ENCODE measurements around the gene OSBPL2.

OSBPL2 gene

GRCh38 chr20:62291251-62292066, 53.1 kb downstream of the OSBPL2 start:
- no peak for DNase-seq
- no peaks in the 10 kb centered on the region for H3K9me3 Mint-ChIP-seq
- H3K36me3 Mint-ChIP-seq = peaks cover 21 to 48% of the 10 kb centered on the region in 2 donors
- no peaks in the 10 kb centered on the region for H3K27me3 Mint-ChIP-seq
- no peak overlapping the region for H3K27ac Mint-ChIP-seq
- peaks cover 4 to 10% of the 10 kb centered on the region in 2 donors for H3K4me1 Mint-ChIP-seq
- ATAC-seq (replicated peaks) = no peak
- no peak overlapping the region for H3K4me3 Mint-ChIP-seq

DNA sequence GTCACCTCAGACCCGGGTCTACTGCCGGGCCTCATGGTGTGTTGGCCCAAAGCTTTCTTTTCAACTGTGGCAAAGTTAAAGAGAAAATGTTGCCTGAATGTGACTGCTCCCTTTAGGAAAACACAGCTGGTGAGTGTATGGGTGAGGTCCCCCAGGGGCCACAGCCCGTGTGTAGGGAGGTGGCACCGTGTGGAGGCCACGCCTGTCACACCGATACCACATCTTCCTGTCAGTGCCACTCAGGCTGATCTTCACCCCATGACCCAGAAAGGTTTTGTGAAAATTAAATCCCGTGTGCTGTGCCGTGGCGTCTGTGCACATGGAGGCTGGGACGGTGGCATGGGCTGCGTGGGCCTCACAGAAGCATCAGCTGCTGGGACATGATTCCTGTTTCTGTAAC, 53.8 kb downstream of the OSBPL2 start:
- Mint-ChIP-seq H3K36me3 (peaks cover 18 to 43% of the 10 kb centered on the region in 2 donors), H3K27me3 (no peaks in the 10 kb centered on the region), H3K4me1 (peaks cover 4 to 9% of the 10 kb centered on the region in 2 donors), H3K4me3 (no peak overlapping the region), H3K27ac (peak overlapping the region; percentile 69), H3K9me3 (no peaks in the 10 kb centered on the region)
- peak in 1 of 2 donors; percentile 47 for ATAC-seq (replicated peaks)
- DNase-seq = no peak

DNA sequence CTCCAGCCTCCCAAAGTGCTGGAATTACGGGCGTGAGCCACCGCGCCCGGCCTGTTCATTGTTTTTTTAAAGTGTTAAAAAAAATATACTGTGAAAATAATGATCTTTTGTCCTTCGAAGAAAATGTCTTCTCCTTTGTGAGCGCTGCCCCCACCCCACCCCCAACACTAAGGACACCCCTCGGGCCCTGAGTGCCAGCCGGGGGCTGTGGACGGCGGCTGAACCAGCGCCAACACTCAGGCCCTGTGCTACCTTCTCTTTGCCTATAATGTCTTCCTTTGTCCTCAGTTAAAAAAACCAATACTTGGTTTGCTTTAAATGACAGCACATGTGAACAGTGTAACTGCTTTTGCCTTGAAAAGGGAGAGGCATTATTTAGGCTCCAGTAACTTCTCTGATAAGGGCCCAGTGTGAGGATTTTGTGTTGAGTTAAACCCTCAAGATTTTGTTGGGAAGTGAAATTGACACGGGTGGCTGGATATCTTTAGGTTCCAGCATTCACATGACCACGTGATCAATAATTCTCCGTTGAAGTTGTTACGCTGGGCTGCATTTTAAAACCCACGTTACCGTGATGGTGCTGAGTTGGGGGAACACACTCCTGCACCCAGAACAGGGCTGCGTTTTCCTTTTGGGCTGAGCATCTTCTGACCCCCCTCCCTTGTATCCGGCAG, 54.9 kb downstream of the OSBPL2 start:
- DNase-seq = no peak

DNA sequence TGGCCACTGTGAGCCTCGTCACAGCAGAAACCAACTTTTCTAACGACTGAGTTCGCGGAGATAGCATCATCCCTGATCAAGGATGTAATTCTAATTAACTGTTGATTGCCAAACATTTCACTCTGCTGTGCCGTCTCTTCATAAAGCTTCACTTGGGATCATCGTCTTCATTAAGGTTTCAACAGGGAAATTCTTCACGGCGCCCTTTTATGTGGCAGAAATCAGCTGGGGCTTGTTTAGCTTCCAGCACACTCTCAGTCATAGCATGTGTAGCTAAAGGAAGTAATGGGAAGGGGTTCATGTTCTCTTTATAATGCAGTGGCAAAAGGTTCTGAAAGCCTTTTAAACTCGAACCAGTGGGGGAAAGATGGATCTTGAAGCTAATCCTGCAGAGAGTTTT, 55.6 kb downstream of the OSBPL2 start:
- no peaks in the 10 kb centered on the region for H3K9me3 Mint-ChIP-seq
- peaks cover 4 to 9% of the 10 kb centered on the region in 2 donors for H3K4me1 Mint-ChIP-seq
- DNase-seq = no peak
- no peak overlapping the region for H3K4me3 Mint-ChIP-seq
- ATAC-seq (replicated peaks) = no peak
- peaks cover 13 to 32% of the 10 kb centered on the region in 2 donors for H3K36me3 Mint-ChIP-seq
- peak overlapping the region; percentile 25 for H3K27ac Mint-ChIP-seq
- H3K27me3 Mint-ChIP-seq = no peaks in the 10 kb centered on the region

More for the DNA sequence above, 54.9 kb downstream of the OSBPL2 start:
- Mint-ChIP-seq H3K27ac (peak overlapping the region; percentile 77), H3K9me3 (no peaks in the 10 kb centered on the region), H3K4me1 (peaks cover 4 to 9% of the 10 kb centered on the region in 2 donors), H3K4me3 (no peak overlapping the region), H3K27me3 (no peaks in the 10 kb centered on the region), H3K36me3 (peaks cover 18 to 37% of the 10 kb centered on the region in 2 donors)
- ATAC-seq (replicated peaks) = no peak

DNA sequence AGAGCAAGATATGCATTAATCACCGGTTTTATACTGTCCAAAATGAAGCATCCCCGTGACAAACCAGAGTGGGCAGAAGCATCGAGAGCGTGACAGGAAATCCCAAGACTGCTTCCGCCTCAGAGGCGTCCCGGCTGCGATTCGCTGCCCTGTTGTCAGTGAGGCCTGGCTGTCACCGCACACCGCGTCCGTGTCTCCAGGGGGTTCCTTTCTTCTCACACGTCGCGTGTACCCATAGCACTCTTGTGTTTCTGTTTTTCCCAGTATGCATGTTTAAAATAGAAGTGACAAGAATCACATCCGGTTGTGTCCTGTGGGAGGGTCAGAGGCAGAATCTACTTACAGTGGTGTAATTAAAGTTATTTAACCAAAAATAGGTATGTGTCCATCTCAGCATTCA, 56.2 kb downstream of the OSBPL2 start:
- DNase-seq = no peak

GRCh38 chr20:62296724-62297448, 58.6 kb downstream of the OSBPL2 start:
- Mint-ChIP-seq H3K4me1 (peaks cover 10 to 13% of the 10 kb centered on the region in 2 donors), H3K27me3 (no peaks in the 10 kb centered on the region), H3K4me3 (no peak overlapping the region), H3K27ac (no peak overlapping the region), H3K36me3 (peaks cover 5 to 21% of the 10 kb centered on the region in 2 donors), H3K9me3 (no peaks in the 10 kb centered on the region)
- DNase-seq = no peak
- ATAC-seq (replicated peaks) = no peak

More for the DNA sequence above, 56.2 kb downstream of the OSBPL2 start:
- Mint-ChIP-seq H3K27me3 (no peaks in the 10 kb centered on the region), H3K4me3 (no peak overlapping the region), H3K36me3 (peaks cover 13 to 29% of the 10 kb centered on the region in 2 donors), H3K27ac (peak overlapping the region; percentile 7), H3K9me3 (no peaks in the 10 kb centered on the region), H3K4me1 (peaks cover 4 to 9% of the 10 kb centered on the region in 2 donors)
- ATAC-seq (replicated peaks) = peak; percentile 45 to 73

DNA sequence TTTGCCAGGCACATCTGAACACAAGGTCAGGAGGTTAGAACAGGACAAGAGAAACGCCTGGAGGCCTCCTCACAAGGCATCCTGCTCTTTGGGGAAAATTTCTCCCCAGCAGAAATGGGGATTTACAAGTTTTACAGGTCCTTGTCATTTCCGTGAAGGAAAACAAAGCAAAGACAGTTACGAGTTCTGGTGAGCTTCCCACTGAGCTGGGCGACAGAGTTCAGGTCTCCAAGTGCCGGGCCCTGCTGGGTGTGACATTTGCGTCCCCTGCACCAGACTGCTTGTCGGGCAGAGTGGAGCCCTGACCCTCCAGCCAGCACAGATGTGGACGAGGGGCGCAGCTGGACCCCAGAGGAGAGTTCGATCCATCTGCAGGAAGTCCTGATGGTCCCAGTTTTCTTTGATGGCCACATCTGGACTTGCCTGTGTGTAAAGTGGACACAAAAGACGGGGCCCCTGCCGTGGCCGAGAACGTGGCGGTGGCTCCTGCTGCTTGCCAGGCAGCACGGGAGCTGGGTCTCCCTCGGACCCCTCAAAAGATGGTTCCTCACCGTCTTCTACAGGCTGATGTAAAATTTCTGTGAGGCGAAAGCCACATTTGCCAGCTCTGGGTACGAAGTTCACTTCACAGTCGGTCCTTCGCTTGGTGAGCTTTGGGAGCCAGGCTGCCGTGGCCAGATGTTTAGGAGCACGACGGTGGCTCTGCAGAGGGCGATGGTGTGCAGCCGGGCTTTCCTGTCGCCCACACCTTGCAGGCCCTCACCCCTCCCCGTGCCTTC, 59.3 kb downstream of the OSBPL2 start:
- no peak for ATAC-seq (replicated peaks)
- H3K27me3 Mint-ChIP-seq = no peaks in the 10 kb centered on the region
- DNase-seq = no peak
- peaks cover 5 to 17% of the 10 kb centered on the region in 2 donors for H3K36me3 Mint-ChIP-seq
- no peak overlapping the region for H3K4me3 Mint-ChIP-seq
- H3K9me3 Mint-ChIP-seq = no peaks in the 10 kb centered on the region
- H3K4me1 Mint-ChIP-seq = peaks cover 8 to 17% of the 10 kb centered on the region in 2 donors
- no peak overlapping the region for H3K27ac Mint-ChIP-seq

DNA sequence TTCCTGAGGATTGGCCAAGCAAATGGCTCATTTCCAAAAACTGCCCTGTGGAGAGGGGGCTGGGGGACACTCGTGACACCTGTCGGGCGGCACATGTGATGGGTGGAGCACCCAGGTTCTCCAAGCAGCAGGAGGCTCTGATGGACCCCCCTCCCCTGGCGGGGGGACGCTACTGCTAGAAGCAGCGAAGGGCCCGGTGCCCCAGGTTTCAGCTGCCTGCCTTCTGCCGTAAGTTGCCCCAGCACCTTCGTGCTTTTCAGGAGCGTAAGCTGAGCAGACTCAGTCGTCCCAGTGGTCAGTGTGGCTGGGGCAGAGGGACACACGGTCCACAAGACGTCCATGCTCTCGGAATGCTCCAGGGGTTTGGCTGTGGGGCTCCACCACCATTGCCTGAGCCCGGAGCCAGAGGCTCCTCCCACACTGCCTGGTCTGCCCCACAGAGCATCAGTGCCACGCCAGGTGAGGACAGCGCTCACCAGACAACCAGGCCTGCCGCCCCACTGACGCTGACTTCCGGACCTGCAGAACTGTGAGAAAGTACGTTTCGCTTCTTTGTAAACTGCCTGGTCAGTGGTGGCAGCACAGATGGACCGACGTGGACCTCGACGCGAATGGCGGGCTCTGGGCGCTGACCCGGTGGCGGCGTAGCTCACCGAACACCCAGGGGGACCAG, 60.4 kb downstream of the OSBPL2 start:
- H3K9me3 Mint-ChIP-seq = no peaks in the 10 kb centered on the region
- ATAC-seq (replicated peaks) (no peak), DNase-seq (no peak)
- no peaks in the 10 kb centered on the region for H3K27me3 Mint-ChIP-seq
- no peak overlapping the region for H3K27ac Mint-ChIP-seq
- peaks cover 8 to 21% of the 10 kb centered on the region in 2 donors for H3K4me1 Mint-ChIP-seq
- H3K4me3 Mint-ChIP-seq = no peak overlapping the region
- peaks cover 6 to 21% of the 10 kb centered on the region in 2 donors for H3K36me3 Mint-ChIP-seq

DNA sequence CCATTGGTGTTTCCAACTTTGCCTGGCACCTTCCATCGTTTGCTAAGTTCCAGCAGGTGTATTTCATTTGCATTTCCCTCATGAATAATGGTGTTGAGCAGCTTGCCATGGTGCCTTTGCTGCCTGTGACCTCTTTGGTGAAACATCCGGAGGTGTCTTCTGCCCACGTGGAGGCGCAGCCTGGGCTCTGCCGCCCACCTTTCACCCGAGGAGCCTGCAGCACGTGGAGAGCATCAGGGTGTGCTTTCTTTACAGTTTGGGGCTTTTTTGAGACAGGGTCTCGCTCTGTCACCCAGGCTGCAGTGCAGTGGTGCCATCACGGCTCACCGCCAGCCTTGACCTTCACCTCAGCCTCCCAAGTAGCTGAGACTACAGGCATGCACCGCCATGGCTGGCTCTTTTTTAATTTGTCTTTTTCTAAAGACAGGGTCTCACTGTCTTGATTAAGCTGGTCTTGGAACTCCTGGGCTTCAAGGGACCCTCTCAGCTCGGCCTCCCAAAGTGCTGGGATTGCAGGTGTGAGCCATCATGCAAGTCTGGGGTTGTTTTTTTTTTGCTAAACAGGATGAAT, 61.4 kb downstream of the OSBPL2 start:
- H3K4me1 Mint-ChIP-seq = peaks cover 13 to 31% of the 10 kb centered on the region in 2 donors
- H3K27ac Mint-ChIP-seq = no peak overlapping the region
- H3K4me3 Mint-ChIP-seq = no peak overlapping the region
- peaks cover 10 to 21% of the 10 kb centered on the region in 2 donors for H3K36me3 Mint-ChIP-seq
- no peaks in the 10 kb centered on the region for H3K27me3 Mint-ChIP-seq
- ATAC-seq (replicated peaks) (no peak), DNase-seq (no peak)
- no peaks in the 10 kb centered on the region for H3K9me3 Mint-ChIP-seq

- peaks cover 13 to 37% of the 10 kb centered on the region in 2 donors for H3K4me1 Mint-ChIP-seq
- H3K36me3 Mint-ChIP-seq = peaks cover 10 to 17% of the 10 kb centered on the region in 2 donors
- H3K27ac Mint-ChIP-seq = peak overlapping the region; percentile 20
- no peaks in the 10 kb centered on the region for H3K9me3 Mint-ChIP-seq
- DNase-seq (no peak), ATAC-seq (replicated peaks) (no peak)
- H3K4me3 Mint-ChIP-seq = no peak overlapping the region
- no peaks in the 10 kb centered on the region for H3K27me3 Mint-ChIP-seq
Measured at GRCh38 chr20:62300319-62300718, 62.0 kb downstream of the OSBPL2 start.

- H3K9me3 Mint-ChIP-seq = no peaks in the 10 kb centered on the region
- peak overlapping the region; percentile 33 to 51 for H3K4me3 Mint-ChIP-seq
- DNase-seq (no peak), ATAC-seq (replicated peaks) (no peak)
- H3K27ac Mint-ChIP-seq = peak overlapping the region; percentile 60
- peaks cover 16 to 42% of the 10 kb centered on the region in 2 donors for H3K4me1 Mint-ChIP-seq
- peaks cover 16 to 19% of the 10 kb centered on the region in 2 donors for H3K36me3 Mint-ChIP-seq
- no peaks in the 10 kb centered on the region for H3K27me3 Mint-ChIP-seq
Measured at GRCh38 chr20:62301111-62301668, 62.9 kb downstream of the OSBPL2 start.

GRCh38 chr20:62301773-62302340, 63.5 kb downstream of the OSBPL2 start:
- H3K4me3 Mint-ChIP-seq = peak overlapping the region; percentile 95 to 96
- H3K27ac Mint-ChIP-seq = peak overlapping the region; percentile 99
- DNase-seq (peak; percentile 89), ATAC-seq (replicated peaks) (peak; percentile 60 to 69)
- H3K4me1 Mint-ChIP-seq = peaks cover 16 to 42% of the 10 kb centered on the region in 2 donors
- no peaks in the 10 kb centered on the region for H3K27me3 Mint-ChIP-seq
- H3K36me3 Mint-ChIP-seq = peaks cover 18 to 19% of the 10 kb centered on the region in 2 donors
- H3K9me3 Mint-ChIP-seq = no peaks in the 10 kb centered on the region
